ENCODE measurements around the gene LPIN1.
"Not testable (repeated sequence)": the region's sequence is repeated elsewhere in the genome, so short reads cannot be mapped to it uniquely, and the experiment has no call there.

Gene LPIN1

GRCh38 chr2:11715987-11716652 lies 30.3 kb upstream of the LPIN1 start:
- DNase-seq (ENCODE audit: low spot score) = no peak

- no peak for DNase-seq (ENCODE audit: low spot score)
These were observed 29.6 kb upstream of the LPIN1 start for GRCh38 chr2:11716689-11717321.

GRCh38 chr2:11717623-11718022 lies 28.8 kb upstream of the LPIN1 start:
- DNase-seq (ENCODE audit: low spot score) = no peak

- no peak for DNase-seq (ENCODE audit: low spot score)
These were observed 27.8 kb upstream of the LPIN1 start for GRCh38 chr2:11718606-11719005.

- no peak for DNase-seq (ENCODE audit: low spot score)
These were observed 27.0 kb upstream of the LPIN1 start for GRCh38 chr2:11719230-11719977.

GRCh38 chr2:11720752-11721151 lies 25.7 kb upstream of the LPIN1 start:
- DNase-seq (ENCODE audit: low spot score) = no peak

- no peak for DNase-seq (ENCODE audit: low spot score)
These were observed 24.0 kb upstream of the LPIN1 start for GRCh38 chr2:11722292-11723060.

GRCh38 chr2:11723061-11723371 lies 23.4 kb upstream of the LPIN1 start:
- no peak for DNase-seq (ENCODE audit: low spot score)

GRCh38 chr2:11724151-11724550 lies 22.3 kb upstream of the LPIN1 start:
- DNase-seq (ENCODE audit: low spot score) = no peak

- no peak for DNase-seq (ENCODE audit: low spot score)
These were observed 20.0 kb upstream of the LPIN1 start for GRCh38 chr2:11726384-11726783.

GRCh38 chr2:11729362-11730212 lies 16.8 kb upstream of the LPIN1 start:
- DNase-seq (ENCODE audit: low spot score) = no peak

- not testable (repeated sequence) for DNase-seq (ENCODE audit: low spot score)
These were observed 15.0 kb upstream of the LPIN1 start for GRCh38 chr2:11731214-11731984.

- DNase-seq (ENCODE audit: low spot score) = no peak
These were observed 13.8 kb upstream of the LPIN1 start for GRCh38 chr2:11732587-11732986.

- DNase-seq (ENCODE audit: low spot score) = not testable (repeated sequence)
These were observed 8.6 kb upstream of the LPIN1 start for GRCh38 chr2:11737852-11738251.

GRCh38 chr2:11738589-11739436 lies 7.6 kb upstream of the LPIN1 start:
- DNase-seq (ENCODE audit: low spot score) = no peak

- DNase-seq (ENCODE audit: low spot score) = no peak
These were observed 5.7 kb upstream of the LPIN1 start for GRCh38 chr2:11740723-11741122.

GRCh38 chr2:11742317-11742701 lies 4.1 kb upstream of the LPIN1 start:
- DNase-seq (ENCODE audit: low spot score) = no peak

GRCh38 chr2:11742702-11743357 lies 3.6 kb upstream of the LPIN1 start:
- no peak for DNase-seq (ENCODE audit: low spot score)

GRCh38 chr2:11743366-11743765 lies 3.1 kb upstream of the LPIN1 start:
- DNase-seq (ENCODE audit: low spot score) = no peak
